Fibroblast of villous mesenchyme (primary cell): ENCODE results near the gene NT5C2. TPM values are rescaled to one million over a fixed set of nuclear protein-coding genes. Genes with fewer than 3 reads are reported as not detected.

ENCODE experiments used
- DNase-seq: peaks from one replicate; pipeline ENCODE4 v3.0.0-alpha.2; 2010; ENCODE audit warnings: low read depth
- H3K4me3 ChIP-seq: 2 replicates; pipeline ENCODE4 v1.5.1; 2011; ENCODE audit warnings: low read depth, mild to moderate bottlenecking, low read length
- total RNA-seq: library from RNA; depleted of rRNA; stranded (reverse); fragments of >200 nt; gene quantifications from 2 replicates; pipeline ENCODE4 v1.2.3, GENCODE V29; 2012
- TF ChIP-seq, protein P1 (sequence below): IDR thresholded peaks from 2 replicates; pipeline ENCODE4 v1.5.1; 2012; ENCODE audit warnings: low read depth, mild to moderate bottlenecking, low read length; ENCODE audit not compliant: insufficient read depth

NT5C2 gene
- total RNA-seq, 1 donor = 92.0 TPM

DNA sequence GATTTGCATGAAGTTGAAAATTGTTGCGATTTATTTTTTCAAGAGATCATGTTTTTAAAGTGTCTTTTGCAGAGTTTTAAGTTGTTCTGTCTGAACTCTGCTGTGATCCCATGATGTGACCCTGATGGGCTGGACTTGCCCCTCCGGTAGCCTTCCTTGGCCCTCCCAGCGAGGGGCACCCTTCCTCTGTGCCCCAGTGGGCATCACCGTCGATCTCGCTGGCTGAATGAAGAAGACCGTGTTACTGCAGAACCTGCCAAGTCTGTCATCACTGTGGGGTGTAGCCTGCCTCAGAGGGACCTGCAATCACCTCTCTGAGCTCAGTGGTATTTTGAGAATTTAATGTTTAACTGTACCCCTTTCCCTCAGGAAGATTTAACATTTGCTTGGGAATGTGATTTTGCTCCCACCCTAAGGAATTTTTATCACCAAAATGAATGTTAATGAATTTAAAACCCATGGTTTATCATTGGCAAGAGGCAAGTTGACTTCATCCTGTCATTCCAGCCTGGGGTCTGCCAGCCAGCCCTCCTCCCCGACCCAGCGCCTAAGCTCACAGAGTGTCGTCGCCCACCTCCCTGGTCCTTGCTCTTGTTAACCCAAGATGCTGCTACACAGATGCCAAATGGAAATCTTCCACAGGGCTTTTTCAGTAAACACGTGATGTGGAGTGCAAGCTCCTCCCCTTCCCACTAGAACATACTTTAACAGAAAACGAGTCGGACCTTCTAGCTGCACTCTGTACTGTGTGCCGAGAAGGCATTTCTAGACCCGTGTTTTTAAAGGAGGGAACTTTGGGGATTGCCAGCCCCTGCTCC, 115.4 kb downstream of the NT5C2 start:
- H3K4me3 ChIP-seq = no peak overlapping the region
- DNase-seq = no peak
- TF ChIP-seq, protein P1, sequence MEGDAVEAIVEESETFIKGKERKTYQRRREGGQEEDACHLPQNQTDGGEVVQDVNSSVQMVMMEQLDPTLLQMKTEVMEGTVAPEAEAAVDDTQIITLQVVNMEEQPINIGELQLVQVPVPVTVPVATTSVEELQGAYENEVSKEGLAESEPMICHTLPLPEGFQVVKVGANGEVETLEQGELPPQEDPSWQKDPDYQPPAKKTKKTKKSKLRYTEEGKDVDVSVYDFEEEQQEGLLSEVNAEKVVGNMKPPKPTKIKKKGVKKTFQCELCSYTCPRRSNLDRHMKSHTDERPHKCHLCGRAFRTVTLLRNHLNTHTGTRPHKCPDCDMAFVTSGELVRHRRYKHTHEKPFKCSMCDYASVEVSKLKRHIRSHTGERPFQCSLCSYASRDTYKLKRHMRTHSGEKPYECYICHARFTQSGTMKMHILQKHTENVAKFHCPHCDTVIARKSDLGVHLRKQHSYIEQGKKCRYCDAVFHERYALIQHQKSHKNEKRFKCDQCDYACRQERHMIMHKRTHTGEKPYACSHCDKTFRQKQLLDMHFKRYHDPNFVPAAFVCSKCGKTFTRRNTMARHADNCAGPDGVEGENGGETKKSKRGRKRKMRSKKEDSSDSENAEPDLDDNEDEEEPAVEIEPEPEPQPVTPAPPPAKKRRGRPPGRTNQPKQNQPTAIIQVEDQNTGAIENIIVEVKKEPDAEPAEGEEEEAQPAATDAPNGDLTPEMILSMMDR = no peak

DNA sequence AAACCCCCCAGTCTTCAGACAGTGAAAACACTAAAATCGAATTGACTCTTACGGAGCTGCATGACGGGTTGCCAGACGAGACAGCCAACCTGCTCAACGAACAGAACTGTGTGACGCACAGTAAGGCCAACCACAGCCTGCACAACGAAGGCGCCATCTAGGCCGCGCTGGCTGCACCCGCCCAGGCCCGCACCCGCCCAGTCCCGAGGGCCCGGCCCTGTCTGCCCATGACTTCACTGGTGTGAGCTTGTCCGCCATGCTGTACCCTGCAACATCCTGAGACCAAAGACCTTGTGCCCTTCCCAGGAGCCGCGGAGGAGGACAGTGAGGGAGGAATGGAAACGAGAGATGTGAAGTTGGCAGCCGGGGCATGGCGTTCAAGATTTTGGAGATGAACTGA, 116.1 kb downstream of the NT5C2 start:
- TF ChIP-seq, protein P1 = no peak
- DNase-seq = no peak
- H3K4me3 ChIP-seq = no peak overlapping the region

DNA sequence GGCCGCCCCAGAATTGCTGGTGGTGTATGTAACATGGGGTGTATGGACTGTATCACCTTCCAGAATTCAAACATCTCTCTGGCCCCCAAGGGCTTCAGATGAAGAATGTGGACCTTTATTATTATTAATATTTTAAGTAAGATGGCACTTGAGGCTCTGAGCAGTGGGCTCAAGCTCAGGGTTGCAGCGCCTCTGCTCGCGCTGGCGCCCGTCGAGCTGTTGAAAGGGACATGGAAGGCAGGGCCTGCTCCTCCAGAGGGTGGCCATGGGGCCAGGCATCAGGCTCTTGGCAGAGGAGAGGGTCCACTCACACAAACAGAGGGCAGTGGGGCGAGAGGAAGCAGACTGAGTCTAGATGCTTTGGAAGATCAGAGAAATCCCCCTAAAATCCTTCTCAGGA, 120.2 kb downstream of the NT5C2 start:
- TF ChIP-seq, protein P1 = no peak
- H3K4me3 ChIP-seq = no peak overlapping the region
- no peak for DNase-seq

DNA sequence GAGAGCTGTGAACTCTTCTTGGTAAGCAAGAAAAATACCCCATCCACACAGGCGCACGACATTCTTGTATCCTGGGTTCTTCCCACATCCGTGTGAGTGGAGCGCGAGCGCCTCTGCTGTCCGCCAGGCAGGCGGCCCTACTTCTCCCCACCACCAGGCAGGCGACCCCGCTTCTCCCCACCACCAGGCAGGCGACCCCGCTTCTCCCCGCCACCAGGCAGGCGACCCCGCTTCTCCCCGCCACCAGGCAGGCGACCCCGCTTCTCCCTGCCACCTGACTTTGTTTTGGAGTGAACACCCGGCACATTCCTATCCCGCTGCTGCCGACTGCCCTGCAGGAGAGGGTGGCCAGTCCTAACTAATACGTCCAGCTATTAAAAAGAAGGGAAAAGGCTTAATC, 120.8 kb downstream of the NT5C2 start:
- DNase-seq = no peak
- TF ChIP-seq, protein P1 = no peak
- H3K4me3 ChIP-seq = no peak overlapping the region

DNA sequence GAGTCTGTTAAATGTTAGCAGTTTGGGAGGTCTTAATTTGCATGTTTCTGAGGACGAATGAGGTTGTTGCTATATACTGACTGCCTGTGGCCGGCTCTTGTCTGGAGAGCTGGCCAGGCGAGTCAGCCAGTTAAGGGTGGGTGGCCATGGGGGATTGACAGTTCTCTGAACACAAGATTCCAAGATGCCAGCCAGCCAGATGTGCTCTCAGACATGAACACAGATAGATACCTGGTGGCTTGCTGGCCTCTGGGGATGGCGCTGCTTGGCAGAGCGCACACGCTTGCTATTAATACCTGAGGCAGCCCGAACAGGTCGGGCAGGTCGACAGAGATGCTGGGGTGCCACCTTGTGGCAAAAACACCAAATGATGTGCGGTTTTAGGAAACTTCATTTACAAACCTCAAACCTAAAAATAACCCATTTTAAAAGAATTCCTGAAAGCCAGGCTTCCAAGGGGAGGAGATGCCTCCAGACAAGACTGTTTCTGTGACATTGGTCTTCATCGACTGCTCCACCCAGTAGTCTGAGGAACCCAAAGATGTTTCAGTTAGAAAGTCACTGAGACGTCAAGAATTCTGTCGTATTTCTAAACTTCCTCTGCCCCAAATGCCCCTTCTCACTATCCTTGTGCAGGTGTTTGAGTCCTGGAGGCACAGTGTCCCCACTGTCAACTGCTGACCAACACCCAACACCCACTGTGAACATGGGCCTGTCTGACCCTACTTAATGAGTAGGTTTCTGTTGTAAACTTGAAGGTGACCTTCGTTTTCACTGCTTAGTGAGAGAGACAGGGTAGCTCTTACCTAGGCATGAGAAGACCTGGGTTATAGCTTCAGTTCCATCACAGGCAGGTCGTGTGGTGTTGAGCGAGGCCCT, 123.4 kb downstream of the NT5C2 start:
- peak; percentile 56 for DNase-seq
- no peak overlapping the region for H3K4me3 ChIP-seq
- TF ChIP-seq, protein P1 = peak; percentile 63

DNA sequence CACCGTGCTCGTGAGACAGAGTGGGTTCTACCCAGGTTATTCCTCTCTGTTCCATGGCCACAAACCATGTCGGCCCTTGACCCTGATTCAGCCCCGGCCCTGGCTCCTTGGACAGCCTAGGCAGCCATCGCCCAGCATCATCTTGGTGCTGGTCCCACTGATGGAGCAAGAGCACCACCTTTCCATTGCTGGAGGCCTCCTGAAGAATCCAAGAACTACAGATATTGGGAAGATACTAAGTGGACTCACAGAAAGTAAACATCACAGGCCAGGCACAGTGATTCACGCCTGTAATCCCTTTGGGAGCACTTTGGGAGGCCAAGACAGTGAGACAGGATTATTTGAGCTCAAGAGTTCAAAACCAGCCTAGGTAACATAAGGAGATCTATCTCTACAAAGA, 125.1 kb downstream of the NT5C2 start:
- H3K4me3 ChIP-seq = no peak overlapping the region
- TF ChIP-seq, protein P1 = no peak
- no peak for DNase-seq
